GM21360 (cell line): Measurements from ENCODE around the gene CSGALNACT2.

Experiments
- ATAC-seq: cut with Tn5 transposase; IDR thresholded peaks from one replicate; pipeline ENCODE4 v1.9.1; 2021; ENCODE audit warnings: mild to moderate bottlenecking, moderate library complexity; ENCODE audit not compliant: unreplicated experiment

The CSGALNACT2 gene

DNA sequence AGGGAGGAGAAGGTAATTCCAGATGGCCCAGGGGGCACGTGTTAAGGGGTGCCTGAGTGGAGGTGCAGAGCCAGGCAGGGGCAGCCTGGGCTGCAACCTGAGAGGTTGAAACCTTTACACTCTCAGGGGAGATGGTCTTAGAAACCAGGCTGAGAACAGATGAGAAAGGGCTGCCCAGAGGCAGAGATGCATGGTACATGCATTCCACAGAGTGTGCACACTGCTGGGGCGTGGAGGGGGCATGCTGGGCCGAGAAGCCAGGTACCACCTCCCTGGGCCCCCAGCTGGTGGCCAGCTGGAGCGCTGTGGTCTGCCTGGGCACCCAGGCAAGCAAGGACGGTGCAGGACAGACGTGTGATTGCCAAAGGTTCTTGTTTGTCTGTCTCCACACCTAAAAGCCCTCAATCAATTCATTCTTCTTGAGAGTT, 14.1 kb upstream of the CSGALNACT2 start:
- ATAC-seq, result no peak

DNA sequence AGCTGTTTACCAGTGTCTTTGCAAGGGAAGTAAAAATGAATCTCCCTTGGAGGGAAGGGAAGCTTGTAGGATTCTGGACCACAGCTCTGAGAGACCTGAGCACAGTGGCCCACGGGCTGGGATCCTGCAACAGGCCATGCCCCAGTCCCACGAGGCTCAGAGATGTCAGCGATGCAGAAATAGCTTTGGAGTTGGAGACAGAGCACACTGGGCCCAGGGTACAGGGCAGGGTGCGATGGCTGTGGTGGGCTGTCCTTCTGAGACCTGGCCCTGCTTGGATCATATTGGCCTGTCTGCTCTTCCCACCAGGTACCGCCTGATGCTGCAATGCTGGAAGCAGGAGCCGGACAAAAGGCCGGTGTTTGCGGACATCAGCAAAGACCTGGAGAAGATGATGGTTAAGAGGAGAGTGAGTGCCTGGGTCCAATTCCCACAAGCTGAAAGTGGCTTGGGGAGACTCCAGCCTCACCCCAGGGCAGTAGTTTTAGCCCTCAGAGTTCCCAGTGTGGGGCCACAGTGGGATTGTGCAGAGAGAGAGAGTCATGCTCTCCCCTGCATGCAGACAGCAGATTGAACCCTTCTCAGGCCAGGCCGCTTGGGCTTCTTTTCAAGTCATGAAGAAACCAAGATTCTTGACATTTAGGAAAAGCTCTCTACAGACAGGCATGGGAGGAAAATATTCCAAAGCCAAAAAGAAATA, 13.5 kb upstream of the CSGALNACT2 start:
- no peak for ATAC-seq

DNA sequence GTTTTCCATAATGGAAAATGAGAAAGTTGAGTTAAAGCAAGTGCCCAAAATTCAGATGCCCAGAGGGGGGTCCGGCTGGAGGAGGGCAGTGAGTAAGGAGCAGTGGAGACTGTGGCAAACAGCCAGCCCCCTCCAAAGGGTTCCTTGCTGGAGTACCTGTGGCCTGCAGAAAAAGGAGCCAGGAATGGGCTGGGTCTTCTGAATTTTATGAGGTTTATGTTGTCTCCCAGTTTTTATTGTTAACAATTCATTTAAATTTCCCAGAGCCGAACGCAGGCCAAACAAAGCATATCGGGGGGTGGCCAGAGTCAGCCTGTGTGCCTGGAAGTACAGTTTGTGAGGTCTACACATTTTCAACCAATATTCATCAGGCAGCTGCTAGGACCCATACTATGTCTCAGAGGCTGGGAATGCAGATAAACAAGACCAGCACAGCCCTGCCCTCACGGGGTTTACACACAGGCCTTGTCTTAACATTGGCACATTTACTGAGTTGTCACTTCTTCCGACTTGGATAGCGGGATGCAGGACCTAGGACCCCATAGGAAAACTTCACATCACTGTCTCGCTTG, 12.9 kb upstream of the CSGALNACT2 start:
- no peak for ATAC-seq

DNA sequence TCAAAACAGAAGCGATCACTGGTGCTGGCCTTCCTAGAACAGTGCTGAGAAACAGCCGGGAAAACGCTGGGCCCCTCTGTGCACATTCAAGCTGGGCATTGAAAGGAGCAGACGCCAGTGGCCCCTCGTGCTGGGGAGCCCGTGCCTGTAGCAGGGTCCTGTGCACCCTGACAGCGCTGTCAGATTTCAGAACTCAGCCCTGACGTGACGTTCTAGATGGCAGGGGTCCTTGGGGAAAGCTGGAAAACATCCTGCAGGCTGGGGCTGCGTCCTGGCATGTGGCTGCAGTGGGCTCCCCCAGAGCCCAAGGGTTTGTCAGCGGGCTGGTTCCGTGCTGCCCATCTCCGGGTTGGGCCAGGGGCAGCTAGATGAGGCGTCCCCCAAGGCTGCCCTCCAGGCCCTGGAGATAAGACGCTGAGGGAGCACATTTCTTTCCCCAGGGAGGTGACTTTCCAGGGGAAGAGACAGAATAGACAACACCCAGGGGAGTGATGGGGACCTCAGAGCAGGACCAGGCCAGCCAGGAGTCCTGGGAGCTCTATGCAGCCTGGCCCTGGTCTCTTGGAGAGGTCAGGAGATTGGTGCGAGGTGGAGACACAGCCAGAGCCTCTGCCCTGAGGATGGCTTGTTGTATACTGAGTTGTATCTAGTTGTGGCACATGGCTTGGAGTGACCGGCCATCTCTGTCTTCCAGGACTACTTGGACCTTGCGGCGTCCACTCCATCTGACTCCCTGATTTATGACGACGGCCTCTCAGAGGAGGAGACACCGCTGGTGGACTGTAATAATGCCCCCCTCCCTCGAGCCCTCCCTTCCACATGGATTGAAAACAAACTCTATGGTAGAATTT, 12.1 kb upstream of the CSGALNACT2 start:
- no peak for ATAC-seq

DNA sequence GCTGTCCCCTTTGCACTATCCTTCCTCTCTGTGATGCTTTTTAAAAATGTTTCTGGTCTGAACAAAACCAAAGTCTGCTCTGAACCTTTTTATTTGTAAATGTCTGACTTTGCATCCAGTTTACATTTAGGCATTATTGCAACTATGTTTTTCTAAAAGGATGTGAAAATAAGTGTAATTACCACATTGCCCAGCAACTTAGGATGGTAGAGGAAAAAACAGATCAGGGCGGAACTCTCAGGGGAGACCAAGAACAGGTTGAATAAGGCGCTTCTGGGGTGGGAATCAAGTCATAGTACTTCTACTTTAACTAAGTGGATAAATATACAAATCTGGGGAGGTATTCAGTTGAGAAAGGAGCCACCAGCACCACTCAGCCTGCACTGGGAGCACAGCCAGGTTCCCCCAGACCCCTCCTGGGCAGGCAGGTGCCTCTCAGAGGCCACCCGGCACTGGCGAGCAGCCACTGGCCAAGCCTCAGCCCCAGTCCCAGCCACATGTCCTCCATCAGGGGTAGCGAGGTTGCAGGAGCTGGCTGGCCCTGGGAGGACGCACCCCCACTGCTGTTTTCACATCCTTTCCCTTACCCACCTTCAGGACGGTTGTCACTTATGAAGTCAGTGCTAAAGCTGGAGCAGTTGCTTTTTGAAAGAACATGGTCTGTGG, 11.4 kb upstream of the CSGALNACT2 start:
- peak; percentile 43 for ATAC-seq

DNA sequence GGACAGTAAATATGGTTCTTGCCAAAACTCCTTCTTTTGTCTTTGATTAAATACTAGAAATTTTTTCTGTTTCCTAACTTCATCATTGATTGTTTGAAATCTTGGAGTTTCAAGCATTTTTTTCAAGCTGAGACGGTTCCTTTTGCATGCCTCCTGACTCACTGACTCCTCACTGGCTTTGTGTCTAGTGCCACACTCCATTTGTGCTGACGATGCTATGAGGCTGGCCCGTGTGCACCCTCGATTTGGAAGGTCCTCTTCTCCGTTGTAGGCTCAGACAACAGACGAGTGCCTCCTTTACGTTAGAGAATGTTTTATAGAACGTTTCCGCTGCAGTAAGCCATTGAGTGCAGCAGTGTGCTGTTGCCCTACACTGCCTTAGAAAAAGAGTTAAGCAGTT, 10.8 kb upstream of the CSGALNACT2 start:
- ATAC-seq, result no peak

DNA sequence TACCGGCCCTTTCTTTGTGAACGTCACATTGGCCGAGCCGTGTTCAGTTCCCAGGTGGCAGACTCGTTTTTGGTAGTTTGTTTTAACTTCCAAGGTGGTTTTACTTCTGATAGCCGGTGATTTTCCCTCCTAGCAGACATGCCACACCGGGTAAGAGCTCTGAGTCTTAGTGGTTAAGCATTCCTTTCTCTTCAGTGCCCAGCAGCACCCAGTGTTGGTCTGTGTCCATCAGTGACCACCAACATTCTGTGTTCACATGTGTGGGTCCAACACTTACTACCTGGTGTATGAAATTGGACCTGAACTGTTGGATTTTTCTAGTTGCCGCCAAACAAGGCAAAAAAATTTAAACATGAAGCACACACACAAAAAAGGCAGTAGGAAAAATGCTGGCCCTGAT, 9.9 kb upstream of the CSGALNACT2 start:
- no peak for ATAC-seq

DNA sequence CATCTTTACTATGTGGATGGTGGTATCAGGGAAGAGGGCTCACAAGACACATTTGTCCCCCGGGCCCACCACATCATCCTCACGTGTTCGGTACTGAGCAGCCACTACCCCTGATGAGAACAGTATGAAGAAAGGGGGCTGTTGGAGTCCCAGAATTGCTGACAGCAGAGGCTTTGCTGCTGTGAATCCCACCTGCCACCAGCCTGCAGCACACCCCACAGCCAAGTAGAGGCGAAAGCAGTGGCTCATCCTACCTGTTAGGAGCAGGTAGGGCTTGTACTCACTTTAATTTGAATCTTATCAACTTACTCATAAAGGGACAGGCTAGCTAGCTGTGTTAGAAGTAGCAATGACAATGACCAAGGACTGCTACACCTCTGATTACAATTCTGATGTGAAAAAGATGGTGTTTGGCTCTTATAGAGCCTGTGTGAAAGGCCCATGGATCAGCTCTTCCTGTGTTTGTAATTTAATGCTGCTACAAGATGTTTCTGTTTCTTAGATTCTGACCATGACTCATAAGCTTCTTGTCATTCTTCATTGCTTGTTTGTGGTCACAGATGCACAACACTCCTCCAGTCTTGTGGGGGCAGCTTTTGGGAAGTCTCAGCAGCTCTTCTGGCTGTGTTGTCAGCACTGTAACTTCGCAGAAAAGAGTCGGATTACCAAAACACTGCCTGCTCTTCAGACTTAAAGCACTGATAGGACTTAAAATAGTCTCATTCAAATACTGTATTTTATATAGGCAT, 9.1 kb upstream of the CSGALNACT2 start:
- ATAC-seq, result peak; percentile 65

DNA sequence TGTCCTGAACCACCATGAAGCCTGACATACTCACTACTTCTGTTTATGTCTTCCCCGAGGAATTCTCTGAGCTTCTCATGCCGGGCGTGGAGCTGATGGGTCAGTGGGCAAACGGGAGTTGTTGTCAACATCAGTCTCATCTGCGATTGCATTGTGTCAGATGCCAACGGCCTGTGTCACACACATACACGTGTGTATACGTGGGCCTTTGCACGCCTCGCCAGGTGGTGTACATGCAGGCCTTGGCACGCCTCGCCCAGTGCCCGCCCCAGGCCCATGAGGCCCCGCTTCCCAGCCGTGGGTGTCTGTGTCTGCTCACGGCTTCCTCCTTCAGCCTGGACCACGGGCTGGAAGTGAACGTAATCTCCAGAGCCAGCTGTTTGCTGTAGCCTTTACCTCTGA, 7.5 kb upstream of the CSGALNACT2 start:
- no peak for ATAC-seq

DNA sequence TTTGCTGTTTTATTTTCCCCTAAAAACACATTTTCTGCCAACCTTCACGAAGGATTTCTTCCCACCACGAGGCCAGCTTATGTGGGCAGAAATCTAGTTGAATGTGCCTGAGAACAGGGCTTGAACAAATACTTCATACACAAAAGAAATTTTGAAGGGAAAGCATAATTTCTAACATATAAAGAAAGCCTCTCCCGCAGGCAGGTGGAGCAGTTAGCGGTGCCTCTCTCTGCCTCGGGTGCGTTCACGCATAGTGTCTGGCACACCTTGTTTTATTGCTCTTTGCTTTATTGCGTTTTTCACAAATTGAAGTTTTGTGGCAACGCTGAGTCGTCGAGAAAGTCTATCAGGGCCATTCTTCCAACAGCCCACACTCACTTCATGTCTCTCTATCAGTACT, 7.0 kb upstream of the CSGALNACT2 start:
- ATAC-seq, result no peak

DNA sequence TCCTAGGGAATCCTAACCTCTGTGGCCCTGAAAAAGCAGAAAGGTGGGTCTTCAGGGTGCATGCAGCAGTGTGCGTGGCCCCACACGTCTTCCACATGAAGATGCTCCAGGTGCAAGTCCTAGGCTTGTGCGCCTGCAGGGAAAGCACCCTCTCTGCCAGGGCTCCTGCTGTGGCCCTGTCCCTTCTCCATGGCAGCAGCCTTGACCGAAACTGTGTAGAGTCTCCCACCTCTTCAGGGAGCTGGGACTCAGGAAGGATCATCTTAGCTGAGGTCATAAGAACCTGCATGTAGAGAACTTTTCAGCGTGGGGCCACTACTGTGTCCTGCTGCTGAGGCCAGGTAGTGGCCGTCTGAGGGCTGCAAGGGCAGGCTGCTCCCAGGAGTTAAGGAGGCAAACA, 6.3 kb upstream of the CSGALNACT2 start:
- ATAC-seq, result no peak

DNA sequence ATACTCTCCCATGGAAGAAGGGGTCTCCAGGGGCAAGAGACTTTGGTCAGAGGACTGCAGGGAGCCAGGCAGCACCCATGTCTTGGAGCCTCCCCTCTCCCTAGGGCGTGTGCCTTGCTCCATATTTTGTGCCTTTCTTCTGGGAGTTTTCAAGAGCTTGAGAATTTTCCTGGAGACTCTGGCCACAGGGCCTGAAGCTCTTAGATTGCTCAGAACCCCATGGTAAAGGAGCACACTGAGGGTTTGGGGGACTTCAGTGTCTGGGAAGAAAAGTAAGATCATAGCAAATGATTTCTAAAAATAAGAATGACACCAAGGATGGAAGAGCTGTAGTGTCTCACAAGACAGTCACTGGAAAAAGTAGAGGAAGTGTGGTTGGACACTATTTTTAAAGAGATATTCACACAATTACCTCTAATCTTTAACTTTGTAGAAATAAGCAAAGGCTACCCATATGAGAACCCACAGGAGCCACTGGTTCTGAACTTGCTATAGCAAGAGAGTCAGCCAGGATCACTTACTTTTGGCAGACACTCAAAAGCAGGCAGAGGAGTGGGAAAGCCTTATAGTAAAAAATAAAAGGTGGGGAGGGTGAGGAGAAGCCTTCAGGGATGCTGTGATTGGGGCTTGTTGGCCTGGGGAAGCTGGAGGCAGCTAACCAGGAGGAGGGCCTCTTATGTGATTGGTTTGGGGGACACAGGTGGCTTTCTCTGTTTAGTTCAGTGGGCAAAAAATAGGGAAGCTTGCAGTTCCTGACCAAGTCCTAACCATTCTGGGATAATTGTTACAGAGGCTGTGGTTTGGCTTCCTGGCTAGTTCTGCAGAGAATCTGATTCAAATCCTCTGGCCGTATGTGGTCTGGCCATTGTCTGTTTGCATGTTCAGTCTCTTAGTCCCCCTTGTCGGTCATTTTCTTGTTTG, 5.1 kb upstream of the CSGALNACT2 start:
- no peak for ATAC-seq

DNA sequence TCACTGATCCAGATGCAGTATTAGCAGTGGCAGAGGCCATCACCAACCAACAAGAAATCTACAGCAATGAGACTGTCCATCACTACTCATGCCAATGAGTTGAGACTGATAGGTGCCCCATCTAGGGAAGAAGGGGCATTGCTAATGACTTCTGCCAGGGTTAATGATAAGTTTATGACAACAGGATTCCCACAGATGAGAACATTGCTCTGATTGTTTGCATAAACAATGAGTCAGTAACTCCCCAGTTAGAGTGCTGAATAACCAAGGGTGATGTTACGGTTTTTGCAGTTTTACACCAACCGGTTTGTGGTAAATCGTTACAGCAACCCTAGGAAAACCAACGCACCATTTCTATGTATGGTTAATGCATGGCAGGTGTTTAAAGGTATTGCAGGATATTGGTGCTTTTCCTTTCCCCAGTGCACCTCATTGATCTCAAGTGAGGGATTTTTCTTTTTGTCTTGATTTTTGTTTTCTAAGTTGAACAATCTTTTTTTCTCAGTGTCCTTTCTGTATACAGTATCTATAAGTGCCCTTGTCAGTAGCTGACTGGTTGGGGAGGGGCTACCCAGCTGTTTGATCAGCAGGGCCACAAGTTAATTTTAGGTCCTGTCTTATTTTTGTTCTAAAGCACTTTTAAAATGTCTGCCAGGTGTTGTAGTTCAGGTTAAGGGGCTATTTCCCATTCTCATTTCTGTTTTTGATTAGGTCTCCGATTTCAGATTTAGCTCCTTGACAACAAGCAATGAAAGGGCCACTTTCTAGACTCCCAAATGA, 3.9 kb upstream of the CSGALNACT2 start:
- no peak for ATAC-seq

DNA sequence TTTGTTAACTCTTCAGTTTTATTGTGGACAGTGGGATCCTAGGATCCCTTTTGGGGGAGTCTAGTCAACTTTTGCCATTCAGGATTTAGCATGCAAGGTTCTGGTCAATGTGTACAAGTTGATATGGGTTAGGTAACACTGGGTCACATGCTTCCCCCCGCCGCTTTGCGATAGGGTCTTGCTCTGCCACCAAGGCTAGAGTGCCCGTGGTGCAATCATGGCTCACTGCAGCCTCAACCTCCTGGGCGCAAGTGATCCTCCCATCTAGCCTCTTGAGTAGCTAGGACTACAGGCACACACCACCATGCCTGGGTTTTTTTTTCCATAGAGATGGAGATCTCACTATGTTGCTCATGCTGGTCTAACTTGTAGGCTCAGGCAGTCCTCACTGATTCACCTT, 3.2 kb upstream of the CSGALNACT2 start:
- no peak for ATAC-seq

DNA sequence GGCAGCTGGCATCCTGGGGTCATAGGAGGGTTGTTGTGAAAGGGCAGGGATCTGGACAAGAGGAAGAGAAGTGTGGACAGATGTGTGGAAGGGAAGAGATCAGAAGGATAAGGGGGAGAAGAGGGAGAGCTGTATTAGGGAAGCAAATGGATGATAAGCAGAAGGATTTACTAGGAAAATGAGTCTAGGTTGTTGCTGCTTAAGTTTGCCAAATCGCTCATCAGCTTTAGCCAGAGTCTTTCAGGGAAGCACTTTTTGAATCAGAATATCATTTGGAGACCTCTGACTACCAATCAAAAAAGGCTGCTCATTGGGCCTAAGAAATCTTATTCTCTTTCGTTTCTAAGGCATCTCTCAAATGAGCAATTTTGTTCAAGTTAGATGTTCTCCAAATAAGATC, 2.6 kb upstream of the CSGALNACT2 start:
- no peak for ATAC-seq

DNA sequence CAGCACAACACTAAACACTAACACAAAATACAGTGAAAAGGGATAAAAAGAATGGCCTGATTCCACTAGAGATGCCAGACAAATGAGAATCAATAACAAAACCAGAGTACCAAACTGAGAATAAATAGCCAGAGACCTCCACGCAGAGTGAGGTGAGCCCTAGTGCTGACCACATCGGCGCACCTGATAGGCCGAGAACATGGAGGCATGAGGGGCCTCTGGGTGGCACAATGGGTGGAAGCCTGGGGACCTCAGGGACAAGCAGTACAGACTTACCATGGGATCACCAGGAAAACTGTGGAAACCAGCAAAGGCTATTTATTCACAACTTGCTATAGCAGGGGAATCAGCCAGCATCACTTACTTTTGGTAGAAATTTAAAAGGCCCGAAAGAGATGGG, 1.8 kb upstream of the CSGALNACT2 start:
- no peak for ATAC-seq

DNA sequence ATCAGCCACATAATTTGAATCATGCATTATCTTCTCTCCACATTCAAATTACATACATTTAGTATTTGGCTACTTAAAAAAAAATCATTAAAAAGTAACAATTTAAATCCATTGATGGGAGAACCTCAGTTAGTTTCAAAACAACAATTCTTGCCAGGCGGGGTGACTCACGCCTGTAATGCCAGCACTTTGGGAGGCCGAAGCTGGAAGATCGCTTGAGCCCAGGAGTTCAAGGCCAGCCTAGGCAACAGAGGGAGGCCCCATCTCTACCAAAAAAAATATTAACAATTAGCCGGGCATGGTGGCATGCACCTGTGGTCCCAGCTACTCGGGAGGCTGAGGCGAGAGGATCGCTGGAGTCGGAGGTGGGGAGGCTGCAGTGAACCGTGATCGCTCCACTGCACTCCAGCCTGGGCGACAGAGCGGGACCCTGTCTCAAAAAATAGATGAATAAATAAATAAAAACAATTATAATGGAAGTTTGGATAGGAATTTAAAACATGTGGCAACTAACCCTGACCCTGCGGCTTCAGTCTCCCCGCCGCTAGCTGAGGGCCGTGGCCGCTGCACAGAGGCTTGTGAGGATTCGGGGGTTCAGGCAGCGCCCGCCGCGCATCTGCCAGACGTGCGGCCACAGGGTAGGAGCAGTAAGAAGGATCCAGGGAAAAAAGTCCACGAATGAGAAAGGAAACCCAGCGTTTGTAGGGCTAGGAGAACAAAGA, 1.1 kb upstream of the CSGALNACT2 start:
- ATAC-seq, result no peak

DNA sequence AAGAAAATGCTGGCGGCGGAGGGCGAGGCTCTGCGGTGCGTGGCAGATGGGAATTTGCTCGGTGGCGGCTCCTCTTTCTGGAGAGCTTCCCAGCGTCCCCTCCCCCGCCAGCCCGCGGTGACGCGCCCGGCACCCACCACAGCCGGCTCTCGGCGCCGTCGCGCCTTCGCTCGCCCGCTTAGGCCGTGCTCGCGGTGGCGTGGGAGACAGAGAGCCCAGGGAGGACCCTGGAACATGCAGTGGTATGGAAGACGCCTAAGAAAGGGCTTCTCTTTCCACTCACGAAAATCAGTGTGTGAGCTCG, 576 bp upstream of the CSGALNACT2 start:
- ATAC-seq, result peak; percentile 28
